RWPE2 (cell line): ENCODE measurements around the gene SLC39A11.
A peak's percentile ranks its signal among the peaks of the same experiment; 100 is the strongest.
"Not testable (repeated sequence)": the region's sequence is repeated elsewhere in the genome, so short reads cannot be mapped to it uniquely, and the experiment has no call there.

Experiments used
- ATAC-seq: fragments of 200-7000 bp; cut with Tn5 transposase; 3 replicates; pipeline ENCODE4 v1.9.1; 2021; ENCODE audit warnings: low read depth
- DNase-seq: peaks from one replicate; pipeline ENCODE4 v3.0.0-alpha.2; 2020; ENCODE audit warnings: low spot score
- H3K27ac ChIP-seq: fragments of 450-650 bp; 2 replicates; pipeline ENCODE4 v1.5.1; 2017; ENCODE audit warnings: mild to moderate bottlenecking; ENCODE audit not compliant: poor library complexity, severe bottlenecking
- H3K27me3 ChIP-seq: fragments of 250-450 bp; sonication (Bioruptor Pico); 2 replicates; pipeline ENCODE4 v1.5.1; 2021; ENCODE audit warnings: mild to moderate bottlenecking, moderate library complexity; ENCODE audit not compliant: insufficient read depth, poor library complexity, severe bottlenecking
- H3K36me3 ChIP-seq: fragments of 250-450 bp; sonication (Bioruptor Pico); 2 replicates; pipeline ENCODE4 v1.5.1; 2020; ENCODE audit warnings: low read depth, mild to moderate bottlenecking, moderate library complexity
- H3K4me1 ChIP-seq: fragments of 250-450 bp; sonication (Bioruptor Pico); 2 replicates; pipeline ENCODE4 v1.5.1; 2021; ENCODE audit warnings: mild to moderate bottlenecking, moderate library complexity; ENCODE audit not compliant: insufficient read depth, poor library complexity, severe bottlenecking
- H3K4me3 ChIP-seq: fragments of 250-450 bp; sonication (Bioruptor Pico); 2 replicates; pipeline ENCODE4 v1.5.1; 2021; ENCODE audit warnings: mild to moderate bottlenecking, moderate library complexity; ENCODE audit not compliant: severe bottlenecking
- H3K9me3 ChIP-seq: fragments of 250-450 bp; sonication (Bioruptor Pico); 2 replicates; pipeline ENCODE4 v1.5.1; 2021; ENCODE audit warnings: mild to moderate bottlenecking, moderate library complexity; ENCODE audit not compliant: severe bottlenecking
- CTCF ChIP-seq: fragments of 450-650 bp; IDR thresholded peaks from one replicate; pipeline ENCODE4 v1.5.1; 2017; ENCODE audit warnings: mild to moderate bottlenecking, moderate library complexity; ENCODE audit not compliant: poor library complexity, severe bottlenecking

Gene SLC39A11

GRCh38 chr17:72832306-72832705 lies 260.2 kb downstream of the SLC39A11 start:
- no peak for TF ChIP-seq CTCF
- ATAC-seq: no peak
- no peaks in the 10 kb centered on the region for H3K36me3 ChIP-seq

GRCh38 chr17:72829883-72830282 lies 262.6 kb downstream of the SLC39A11 start:
- no peak for TF ChIP-seq CTCF
- ATAC-seq (no peak), DNase-seq (no peak)
- Histone ChIP-seq H3K4me1 (no peaks in the 10 kb centered on the region), H3K36me3 (no peaks in the 10 kb centered on the region), H3K4me3 (no peak overlapping the region), H3K9me3 (no peaks in the 10 kb centered on the region), H3K27me3 (no peaks in the 10 kb centered on the region), H3K27ac (no peak overlapping the region)

More at GRCh38 chr17:72832306-72832705, 260.2 kb downstream of the SLC39A11 start:
- H3K27me3 ChIP-seq: no peaks in the 10 kb centered on the region
- H3K4me3 ChIP-seq: no peak overlapping the region
- no peaks in the 10 kb centered on the region for H3K9me3 ChIP-seq
- H3K4me1 ChIP-seq: no peaks in the 10 kb centered on the region
- no peak overlapping the region for H3K27ac ChIP-seq
- DNase-seq: no peak

- peak; percentile 36; the same call in 1 of the 3 replicates for ATAC-seq
- no peak for DNase-seq
- TF ChIP-seq CTCF: no peak
- Histone ChIP-seq H3K9me3 (no peaks in the 10 kb centered on the region), H3K27ac (no peak overlapping the region), H3K36me3 (no peaks in the 10 kb centered on the region), H3K4me1 (no peaks in the 10 kb centered on the region), H3K4me3 (no peak overlapping the region), H3K27me3 (no peaks in the 10 kb centered on the region)
Observed at GRCh38 chr17:72826602-72827001, 265.9 kb downstream of the SLC39A11 start.

GRCh38 chr17:72826059-72826458 lies 266.4 kb downstream of the SLC39A11 start:
- ATAC-seq, H3K4me3 ChIP-seq, H3K27ac ChIP-seq, H3K4me1 ChIP-seq, H3K9me3 ChIP-seq, H3K36me3 ChIP-seq, DNase-seq, H3K27me3 ChIP-seq: not testable (repeated sequence)

GRCh38 chr17:72825218-72825617 lies 267.3 kb downstream of the SLC39A11 start:
- no peak overlapping the region for H3K4me3 ChIP-seq
- no peaks in the 10 kb centered on the region for H3K27me3 ChIP-seq
- H3K27ac ChIP-seq: no peak overlapping the region
- DNase-seq (no peak), ATAC-seq (no peak)
- TF ChIP-seq CTCF: no peak
- H3K4me1 ChIP-seq: no peaks in the 10 kb centered on the region
- no peaks in the 10 kb centered on the region for H3K36me3 ChIP-seq
- no peaks in the 10 kb centered on the region for H3K9me3 ChIP-seq

GRCh38 chr17:72824267-72824666 lies 268.2 kb downstream of the SLC39A11 start:
- not testable (repeated sequence) for H3K4me1 ChIP-seq, H3K9me3 ChIP-seq, H3K4me3 ChIP-seq, DNase-seq, H3K36me3 ChIP-seq, ATAC-seq, H3K27ac ChIP-seq, H3K27me3 ChIP-seq
